Anterior cingulate cortex (tissue), 58 donors: ENCODE measurements around the gene APOL3.
"Not testable (repeated sequence)": the region's sequence is repeated elsewhere in the genome, so short reads cannot be mapped to it uniquely, and the experiment has no call there.

Experiments used
- DNase-seq, 58 donors: peaks; one replicate each; lab custom pipeline; 2025; lab: John Stamatoyannopoulos, UW

APOL3 gene

DNA sequence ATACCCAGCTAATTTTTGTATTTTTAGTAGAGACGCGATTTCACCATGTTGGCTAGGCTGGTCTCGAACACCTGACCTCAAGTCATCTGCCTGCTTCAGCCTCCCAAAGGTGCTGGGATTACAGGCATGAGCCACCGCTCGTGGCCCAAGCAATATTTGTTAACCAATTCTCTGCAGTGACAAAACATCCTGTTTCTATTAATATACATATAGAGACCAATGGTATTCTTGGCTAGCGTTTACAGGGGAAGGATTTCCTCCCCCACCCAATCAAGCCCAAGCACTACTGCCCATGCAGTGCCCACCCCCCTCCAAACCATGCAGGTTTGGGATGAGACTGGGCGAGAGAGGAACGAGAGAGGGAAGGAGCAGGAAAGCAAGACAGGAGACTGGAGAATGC, 53.1 kb downstream of the APOL3 start:
- DNase-seq: no peak

DNA sequence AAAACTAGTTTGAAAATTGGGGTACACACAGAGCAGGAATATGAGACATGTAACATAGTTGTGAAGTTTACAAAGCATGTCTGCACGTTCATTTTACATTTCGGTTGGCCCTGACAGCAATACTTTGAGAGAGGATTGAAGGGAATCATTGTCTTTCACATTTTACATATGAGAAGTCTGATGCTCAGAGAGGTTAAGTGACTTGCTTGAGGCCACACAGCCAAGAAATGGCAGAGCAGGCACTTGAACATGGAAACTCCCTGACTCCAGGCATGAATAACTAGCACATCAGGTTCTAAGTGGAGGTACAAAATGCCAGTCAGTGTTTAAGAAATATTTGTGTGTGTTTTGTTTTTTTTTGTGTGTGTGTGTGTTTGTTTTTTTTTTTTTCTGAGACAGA, 53.6 kb downstream of the APOL3 start:
- no peak for DNase-seq

DNA sequence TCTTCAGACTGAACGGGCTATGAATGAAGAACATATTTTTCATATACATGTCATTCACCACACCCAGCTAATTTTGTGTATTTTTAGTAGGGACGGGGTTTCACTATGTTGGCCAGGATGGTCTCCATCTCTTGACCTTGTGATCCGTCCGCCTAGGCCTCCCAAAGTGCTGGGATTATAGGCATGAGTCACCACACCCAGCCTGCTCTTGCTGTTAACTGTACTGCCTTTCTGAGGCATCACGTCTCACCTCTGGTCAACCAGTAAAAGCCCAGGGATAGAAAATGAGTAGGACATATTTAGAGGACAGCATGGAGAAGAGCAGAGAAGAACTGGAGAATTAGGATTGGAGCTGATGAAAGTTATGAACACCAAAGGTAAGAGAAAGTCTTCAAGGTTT, 55.6 kb downstream of the APOL3 start:
- DNase-seq: no peak

DNA sequence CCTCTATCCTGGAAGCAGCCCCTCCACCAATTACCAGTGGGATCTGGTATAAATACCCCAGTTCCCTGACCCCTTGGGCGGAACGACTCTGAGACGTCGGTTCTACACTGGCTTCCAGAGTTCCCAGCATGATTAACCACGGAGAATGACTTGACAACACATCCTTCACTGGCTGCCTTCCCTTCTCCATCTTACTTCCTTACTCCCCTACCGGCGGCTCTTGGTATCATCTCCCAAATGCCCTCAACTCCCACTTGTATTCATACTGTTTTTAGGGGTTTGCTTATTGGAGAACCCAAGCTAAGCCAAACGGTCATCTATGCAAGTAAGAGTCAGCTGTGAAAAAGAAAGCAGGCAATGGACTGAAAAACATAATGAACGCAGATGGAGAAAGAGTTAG, 56.1 kb downstream of the APOL3 start:
- no peak for DNase-seq

DNA sequence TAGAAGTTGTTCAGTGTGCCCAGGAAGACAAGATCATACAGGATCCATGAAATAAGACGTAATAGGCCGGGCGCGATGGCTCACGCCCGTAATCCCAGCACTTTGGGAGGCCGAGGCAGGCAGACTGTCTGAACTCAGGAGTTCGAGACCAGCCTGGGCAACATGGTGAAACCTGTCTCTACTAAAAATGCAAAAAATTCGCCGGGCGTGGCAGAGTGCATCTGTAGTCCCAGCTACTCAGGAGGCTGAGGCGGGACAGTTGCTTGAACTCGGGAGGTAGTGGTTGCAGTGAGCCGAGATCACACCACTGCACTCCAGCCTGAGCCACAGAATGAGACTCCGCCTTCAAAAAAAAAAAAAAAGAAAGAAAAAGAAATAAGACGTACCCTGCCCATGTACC, 56.7 kb downstream of the APOL3 start:
- no peak for DNase-seq

DNA sequence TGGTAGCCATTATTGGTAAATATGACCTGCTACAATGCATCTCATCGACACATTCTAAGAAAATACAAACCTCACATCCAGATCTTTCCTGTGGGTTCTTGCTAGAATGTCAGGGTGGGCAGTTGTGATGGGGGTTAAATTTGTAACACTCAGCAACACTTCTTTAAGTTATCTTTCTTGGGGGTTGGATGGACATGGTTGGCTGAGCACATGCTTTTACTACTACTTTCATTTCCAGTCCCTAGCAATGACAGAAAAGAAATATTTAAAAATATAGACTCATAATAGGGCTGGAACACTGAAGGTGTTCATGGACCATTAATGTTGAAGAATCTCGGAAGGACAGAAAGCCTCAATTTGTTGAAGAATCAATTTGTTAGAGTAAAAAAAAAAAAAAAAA, 57.6 kb downstream of the APOL3 start:
- DNase-seq: no peak

DNA sequence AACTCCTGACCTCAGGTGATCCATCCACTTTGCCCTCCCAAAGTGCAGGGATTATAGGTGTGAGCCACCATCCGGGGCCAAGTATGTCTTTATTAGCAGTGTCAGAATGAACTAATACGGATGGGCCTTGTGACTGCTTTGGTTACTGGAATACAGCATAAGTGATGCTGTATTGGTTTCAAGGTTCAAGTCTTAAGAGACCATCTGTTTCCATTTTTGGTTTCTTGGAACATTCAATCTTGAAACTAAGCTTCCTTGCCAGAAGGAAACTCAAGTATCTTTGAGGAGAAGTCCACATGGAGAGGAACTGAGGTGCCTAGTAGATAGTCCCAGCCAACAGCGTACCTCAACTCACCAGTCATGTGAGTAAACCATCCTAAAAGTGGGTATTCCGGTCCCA, 58.8 kb downstream of the APOL3 start:
- no peak for DNase-seq

DNA sequence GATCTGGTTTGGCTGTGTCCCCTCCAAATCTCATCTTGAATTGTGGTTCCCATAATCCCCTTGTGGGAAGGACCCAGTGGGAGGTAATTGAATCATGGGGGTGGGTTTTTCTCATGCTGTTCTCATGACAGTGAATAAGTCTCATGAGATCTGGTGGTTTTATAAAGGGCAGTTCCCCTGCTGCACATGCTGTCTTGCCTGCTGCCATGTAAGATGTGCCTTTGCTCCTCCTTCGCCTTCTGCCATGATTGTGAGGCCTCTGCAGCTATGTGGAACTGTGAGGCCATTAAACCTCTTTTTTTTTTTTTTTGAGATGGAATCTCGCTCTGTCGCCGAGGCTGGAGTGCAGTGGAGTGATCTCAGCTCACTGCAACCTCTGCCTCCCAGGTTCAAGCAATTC, 59.6 kb downstream of the APOL3 start:
- DNase-seq: not testable (repeated sequence)

DNA sequence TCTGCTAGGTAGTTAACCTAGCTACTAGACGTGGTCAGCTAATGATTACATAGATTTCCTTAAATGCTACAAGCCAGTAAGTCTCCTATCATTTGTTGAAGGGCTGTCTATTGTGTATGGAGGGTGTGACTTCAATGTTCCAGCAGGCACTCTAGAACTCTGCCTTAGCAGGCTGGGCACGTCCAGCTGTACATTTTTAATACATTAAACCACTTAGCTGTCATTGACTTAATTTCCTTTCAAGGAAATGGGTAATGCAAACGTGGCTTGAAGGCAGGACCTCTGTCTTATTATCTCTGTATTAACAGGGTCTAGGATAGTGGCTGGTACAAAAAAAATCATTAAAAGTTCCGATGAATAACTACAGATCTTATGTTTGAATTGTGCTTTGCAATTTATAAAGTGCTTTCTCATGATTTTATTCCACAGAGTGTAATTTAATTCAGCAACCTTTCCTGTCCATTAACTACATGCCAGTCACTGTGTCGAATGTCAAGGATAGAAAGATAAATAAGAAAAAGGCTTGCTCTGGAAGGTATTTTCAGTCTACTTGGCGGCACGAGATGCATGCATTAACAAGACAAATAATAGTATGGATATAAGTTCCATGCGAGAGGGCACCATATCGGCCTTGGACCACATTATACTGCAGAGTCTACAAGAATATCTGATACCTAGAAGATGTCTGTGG, 60.3 kb downstream of the APOL3 start:
- DNase-seq: no peak

DNA sequence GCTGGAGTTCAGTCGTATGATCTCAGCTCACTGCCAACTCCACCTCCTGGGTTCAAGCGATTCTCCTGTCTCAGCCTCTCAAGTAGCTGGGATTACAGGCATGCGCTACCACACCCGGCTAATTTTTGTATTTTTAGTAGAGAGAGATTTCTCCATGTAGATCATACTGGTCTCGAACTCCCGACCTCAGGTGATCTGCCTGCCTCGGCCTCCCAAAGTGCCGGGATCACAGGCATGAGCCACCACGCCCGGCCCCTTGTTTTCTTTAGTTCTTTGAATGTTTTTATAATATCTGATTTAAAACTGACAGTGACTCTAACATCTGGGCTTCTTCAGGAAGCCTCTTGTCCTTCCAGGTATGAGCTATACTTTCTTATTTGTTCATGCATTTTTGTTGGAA, 61.0 kb downstream of the APOL3 start:
- DNase-seq: not testable (repeated sequence)

DNA sequence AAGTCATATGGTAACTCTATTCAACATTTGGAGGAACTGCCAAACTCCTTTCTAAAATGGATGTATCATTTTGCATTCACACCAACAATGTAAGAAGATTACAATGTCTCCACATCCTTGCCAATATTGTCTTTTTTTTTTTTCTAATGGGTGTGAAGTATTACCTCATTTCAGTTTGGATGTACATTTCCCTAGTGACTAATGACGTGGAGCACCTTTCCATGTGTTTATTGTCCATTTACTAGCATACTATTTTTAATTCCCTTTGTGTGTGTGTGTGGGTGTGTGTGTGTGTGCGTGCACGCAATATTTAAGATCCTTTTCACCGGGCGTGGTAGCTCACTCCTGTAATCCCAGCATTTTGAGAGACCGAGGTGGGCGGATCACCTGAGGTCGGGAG, 62.7 kb downstream of the APOL3 start:
- DNase-seq: no peak

DNA sequence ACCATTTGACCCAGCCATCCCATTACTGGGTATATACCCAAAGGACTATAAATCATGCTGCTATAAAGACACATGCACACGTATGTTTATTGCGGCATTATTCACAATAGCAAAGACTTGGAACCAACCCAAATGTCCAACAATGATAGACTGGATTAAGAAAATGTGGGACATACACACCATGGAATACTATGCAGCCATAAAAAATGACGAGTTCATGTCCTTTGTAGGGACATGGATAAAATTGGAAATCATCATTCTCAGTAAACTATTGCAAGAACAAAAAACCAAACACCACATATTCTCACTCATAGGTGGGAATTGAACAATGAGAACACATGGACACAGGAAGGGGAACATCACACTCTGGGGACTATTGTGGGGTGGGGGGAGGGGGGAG, 69.8 kb downstream of the APOL3 start:
- not testable (repeated sequence) for DNase-seq
